Bronchial epithelial cell (primary cell): ENCODE measurements around the gene DDX51. TPM values are rescaled to one million over a fixed set of nuclear protein-coding genes. Genes with fewer than 3 reads are reported as not detected.
"Not testable (repeated sequence)": the region's sequence is repeated elsewhere in the genome, so short reads cannot be mapped to it uniquely, and the experiment has no call there.

ENCODE experiments used
- DNase-seq: peaks from one replicate; pipeline ENCODE4 v3.0.0-alpha.2; 2010; ENCODE audit warnings: low read depth
- FAIRE-seq: peaks from 2 replicates; lab custom pipeline; 2011; peaks lifted over from hg19 to GRCh38; lab: Jason Lieb, UNC
- H3K27me3 ChIP-seq: 2 replicates; pipeline ENCODE4 v1.5.1; 2011; ENCODE audit warnings: low read length; ENCODE audit not compliant: control insufficient read depth, insufficient read depth
- H3K36me3 ChIP-seq: 2 replicates; pipeline ENCODE4 v1.5.1; 2011; ENCODE audit warnings: low read length; ENCODE audit not compliant: control insufficient read depth, insufficient read depth
- H3K4me3 ChIP-seq: 2 replicates; pipeline ENCODE4 v1.5.1; 2011; ENCODE audit warnings: mild to moderate bottlenecking, low read depth, low read length, control low read depth
- total RNA-seq: library from RNA; depleted of rRNA; stranded (reverse); fragments of >200 nt; gene quantifications from 2 replicates; pipeline ENCODE4 v1.2.1, GENCODE V29; 2014
- TF ChIP-seq, protein P1 (sequence below): IDR thresholded peaks from 2 replicates; pipeline ENCODE4 v1.5.1; 2011; ENCODE audit warnings: mild to moderate bottlenecking, moderate library complexity, low read length, control low read depth, inconsistent platforms; ENCODE audit not compliant: insufficient read depth, severe bottlenecking

Gene DDX51
- total RNA-seq, 1 donor from 2014 or later = 10.0 TPM

DNA sequence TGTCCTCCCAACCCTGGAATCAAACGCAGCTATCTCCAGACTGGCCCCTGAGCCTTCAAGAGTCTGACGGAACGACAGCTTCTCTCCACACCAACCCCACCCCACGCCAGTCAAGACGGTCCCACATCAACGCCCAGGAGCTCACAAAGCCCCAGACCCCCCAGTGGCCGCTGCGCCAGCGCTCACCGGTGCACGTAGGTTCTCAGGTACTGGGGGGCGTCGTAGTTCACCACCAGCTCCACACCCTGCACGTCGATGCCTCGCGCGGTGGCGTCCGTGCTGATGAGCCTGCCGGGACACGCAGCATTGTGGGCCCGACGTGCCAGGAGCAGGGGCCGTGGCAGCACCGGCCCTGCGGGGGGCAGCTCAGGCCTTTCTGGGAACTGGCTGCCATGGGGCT lies 4.2 kb downstream of the DDX51 start:
- no peak for FAIRE-seq
- peaks cover 31% of the 10 kb centered on the region for H3K36me3 ChIP-seq

DNA sequence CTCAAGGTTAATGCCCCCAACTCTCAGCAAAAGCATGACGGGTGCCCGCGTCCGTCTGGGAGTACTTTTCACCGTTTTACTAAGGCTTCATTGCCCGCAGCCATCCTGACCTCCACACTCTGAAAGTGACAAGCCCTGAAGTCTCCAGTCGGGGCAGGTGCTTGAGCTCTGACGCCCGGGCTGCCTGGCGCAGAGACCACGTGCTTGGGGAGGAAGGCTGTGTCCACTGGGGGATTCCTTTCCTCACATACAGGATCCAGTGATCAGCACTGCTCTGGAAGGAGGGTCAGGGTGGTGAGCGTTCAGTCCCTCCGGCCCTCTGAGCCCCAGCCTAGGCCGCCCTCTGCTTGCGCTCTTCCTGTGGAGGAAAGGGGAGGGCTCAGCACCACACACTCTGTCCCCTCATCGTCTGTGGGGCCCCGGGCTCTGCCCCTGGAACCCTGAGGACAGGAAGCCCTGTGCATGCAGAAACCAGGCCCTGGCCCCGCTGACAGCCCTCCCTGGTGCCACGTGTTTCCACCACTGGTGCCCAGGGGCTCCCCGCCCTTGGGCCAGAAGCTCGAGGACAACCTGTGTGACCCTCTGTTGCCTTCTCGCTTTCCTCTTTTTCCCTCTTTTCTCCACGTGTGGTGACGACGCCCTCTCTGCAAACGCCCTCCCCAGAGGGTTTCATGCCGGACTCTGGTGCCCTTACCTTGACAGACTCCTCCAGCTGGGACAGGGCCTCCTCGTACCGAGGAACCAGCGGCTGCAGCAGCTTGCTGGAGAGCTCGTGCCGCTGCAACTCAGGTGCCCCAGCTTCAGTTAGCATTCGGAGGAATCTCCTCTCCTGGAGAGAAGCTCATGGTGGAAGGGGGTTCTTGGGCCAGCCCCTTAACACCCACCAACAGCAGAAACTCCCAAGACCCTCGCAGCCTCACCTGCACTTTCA lies 4.9 kb downstream of the DDX51 start:
- FAIRE-seq = no peak
- H3K36me3 ChIP-seq = peaks cover 31% of the 10 kb centered on the region
- TF ChIP-seq, protein P1, sequence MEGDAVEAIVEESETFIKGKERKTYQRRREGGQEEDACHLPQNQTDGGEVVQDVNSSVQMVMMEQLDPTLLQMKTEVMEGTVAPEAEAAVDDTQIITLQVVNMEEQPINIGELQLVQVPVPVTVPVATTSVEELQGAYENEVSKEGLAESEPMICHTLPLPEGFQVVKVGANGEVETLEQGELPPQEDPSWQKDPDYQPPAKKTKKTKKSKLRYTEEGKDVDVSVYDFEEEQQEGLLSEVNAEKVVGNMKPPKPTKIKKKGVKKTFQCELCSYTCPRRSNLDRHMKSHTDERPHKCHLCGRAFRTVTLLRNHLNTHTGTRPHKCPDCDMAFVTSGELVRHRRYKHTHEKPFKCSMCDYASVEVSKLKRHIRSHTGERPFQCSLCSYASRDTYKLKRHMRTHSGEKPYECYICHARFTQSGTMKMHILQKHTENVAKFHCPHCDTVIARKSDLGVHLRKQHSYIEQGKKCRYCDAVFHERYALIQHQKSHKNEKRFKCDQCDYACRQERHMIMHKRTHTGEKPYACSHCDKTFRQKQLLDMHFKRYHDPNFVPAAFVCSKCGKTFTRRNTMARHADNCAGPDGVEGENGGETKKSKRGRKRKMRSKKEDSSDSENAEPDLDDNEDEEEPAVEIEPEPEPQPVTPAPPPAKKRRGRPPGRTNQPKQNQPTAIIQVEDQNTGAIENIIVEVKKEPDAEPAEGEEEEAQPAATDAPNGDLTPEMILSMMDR = no peak
- no peak for DNase-seq
- no peak overlapping the region for H3K4me3 ChIP-seq
- no peaks in the 10 kb centered on the region for H3K27me3 ChIP-seq

More for the DNA sequence above, 4.2 kb downstream of the DDX51 start:
- no peak for DNase-seq
- TF ChIP-seq, protein P1 = no peak
- Histone ChIP-seq H3K4me3 (no peak overlapping the region), H3K27me3 (no peaks in the 10 kb centered on the region)

DNA sequence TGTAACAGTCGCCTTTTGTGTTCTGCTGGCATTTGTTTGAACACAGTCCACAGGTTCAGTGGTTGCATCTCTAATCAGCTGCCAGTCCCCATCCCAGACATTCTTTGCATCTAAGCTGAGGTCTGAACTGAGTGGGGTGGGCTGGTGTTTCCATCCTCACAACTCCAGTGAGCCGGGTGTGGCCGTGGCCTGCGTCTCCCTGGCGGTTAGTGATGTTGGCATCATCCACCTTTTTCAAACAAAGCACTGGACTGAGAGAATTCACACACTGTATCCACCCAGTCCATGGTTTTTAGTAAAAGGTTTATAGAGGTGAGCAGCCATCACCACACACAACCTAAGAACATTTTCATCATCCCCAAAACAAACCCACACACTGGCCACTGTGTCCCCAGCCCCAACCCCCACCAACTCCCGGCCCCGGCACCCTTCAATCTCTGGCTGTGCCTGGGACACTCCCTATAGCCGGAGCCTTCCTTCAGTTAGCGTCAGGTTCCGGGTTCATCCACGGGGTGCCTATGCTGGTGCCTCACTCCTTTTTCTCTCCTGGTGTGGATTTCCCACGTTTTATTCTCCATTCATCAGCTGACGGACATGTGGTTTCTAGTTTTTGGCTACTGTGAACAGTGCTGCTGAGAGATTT lies 6.5 kb downstream of the DDX51 start:
- H3K4me3 ChIP-seq = no peak overlapping the region
- H3K27me3 ChIP-seq = no peaks in the 10 kb centered on the region
- FAIRE-seq (no peak), DNase-seq (no peak)
- TF ChIP-seq, protein P1 = no peak
- H3K36me3 ChIP-seq = peaks cover 31% of the 10 kb centered on the region

DNA sequence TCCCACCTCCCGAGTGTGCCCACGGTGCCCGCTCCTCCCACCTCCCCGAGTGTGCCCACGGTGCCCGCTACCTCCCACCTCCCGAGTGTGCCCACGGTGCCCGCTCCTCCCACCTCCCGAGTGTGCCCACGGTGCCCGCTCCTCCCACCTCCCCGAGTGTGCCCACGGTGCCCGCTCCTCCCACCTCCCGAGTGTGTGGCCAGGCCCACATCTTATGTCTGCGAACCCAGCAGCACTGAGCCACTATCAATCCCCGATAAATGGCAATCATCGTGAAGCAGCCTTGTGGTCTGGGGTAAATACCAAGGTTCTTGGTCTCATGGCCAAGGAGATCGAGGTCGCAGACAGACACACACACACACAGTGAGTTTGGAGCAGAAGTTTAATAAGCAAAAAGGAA lies 7.9 kb downstream of the DDX51 start:
- FAIRE-seq, H3K27me3 ChIP-seq, H3K4me3 ChIP-seq, DNase-seq: not testable (repeated sequence)
- H3K36me3 ChIP-seq = peaks cover 19% of the 10 kb centered on the region

DNA sequence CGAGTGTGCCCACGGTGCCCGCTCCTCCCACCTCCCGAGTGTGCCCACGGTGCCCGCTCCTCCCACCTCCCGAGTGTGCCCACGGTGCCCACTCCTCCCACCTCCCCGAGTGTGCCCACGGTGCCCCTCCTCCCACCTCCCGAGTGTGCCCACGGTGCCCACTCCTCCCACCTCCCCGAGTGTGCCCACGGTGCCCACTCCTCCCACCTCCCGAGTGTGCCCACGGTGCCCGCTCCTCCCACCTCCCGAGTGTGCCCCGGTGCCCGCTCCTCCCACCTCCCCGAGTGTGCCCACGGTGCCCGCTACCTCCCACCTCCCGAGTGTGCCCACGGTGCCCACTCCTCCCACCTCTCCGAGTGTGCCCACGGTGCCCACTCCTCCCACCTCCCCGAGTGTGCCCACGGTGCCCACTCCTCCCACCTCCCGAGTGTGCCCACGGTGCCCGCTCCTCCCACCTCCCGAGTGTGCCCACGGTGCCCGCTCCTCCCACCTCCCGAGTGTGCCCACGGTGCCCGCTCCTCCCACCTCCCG lies 9.4 kb downstream of the DDX51 start:
- FAIRE-seq = not testable (repeated sequence)

DNA sequence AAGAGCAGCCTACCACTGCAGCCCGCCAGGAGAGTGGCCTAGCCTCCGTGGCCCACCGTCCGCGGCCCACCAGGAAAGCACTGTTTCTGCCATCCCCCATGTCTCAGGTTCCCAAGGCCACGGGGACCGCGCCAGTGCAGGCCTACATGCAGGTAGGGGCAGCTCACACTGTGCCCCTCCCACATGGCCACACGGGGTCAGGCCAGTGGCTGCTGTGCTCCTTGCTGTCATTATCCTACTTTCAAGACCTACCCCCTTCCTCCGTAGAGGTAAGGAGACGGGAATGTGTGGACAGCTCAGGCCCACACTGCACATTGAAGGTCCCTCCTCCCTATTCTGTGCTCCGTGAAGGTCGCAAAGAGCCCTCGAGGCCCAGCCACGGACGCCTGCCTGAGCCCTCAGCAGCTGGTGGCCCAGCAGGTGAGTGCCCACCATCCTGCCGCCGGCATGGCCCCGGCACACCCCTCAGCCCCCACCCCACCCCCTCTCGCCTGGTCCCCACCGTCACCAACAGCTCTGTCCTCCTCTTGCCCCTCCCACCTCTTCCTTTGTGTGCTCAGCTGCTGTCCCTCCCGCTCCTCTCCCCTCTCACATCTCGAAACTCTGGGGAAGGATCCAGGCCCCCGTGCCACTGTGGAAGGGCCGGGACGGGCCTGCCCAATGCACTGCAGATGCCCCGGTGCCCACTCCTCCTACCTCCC lies 10.0 kb downstream of the DDX51 start:
- DNase-seq = no peak
- TF ChIP-seq, protein P1 = no peak

More for the DNA sequence above, 9.4 kb downstream of the DDX51 start:
- H3K36me3 ChIP-seq, H3K4me3 ChIP-seq, DNase-seq, H3K27me3 ChIP-seq: not testable (repeated sequence)

More for the DNA sequence above, 10.0 kb downstream of the DDX51 start:
- Histone ChIP-seq H3K27me3 (no peaks in the 10 kb centered on the region), H3K36me3 (peaks cover 3% of the 10 kb centered on the region), H3K4me3 (no peak overlapping the region)
- no peak for FAIRE-seq
